B cell (primary cell): Measurements from ENCODE around the gene KRT5. TPM values are rescaled to one million over a fixed set of nuclear protein-coding genes. Genes with fewer than 3 reads are reported as not detected.

Experiments
- ATAC-seq: fragments of 200-7000 bp; cut with Tn5 transposase; one replicate; pipeline ENCODE4 v1.10.0; 2021; ENCODE audit warnings: low read depth, mild to moderate bottlenecking, moderate number of reproducible peaks, moderate library complexity
- CTCF ChIA-PET: fragments of 350-600 bp; sonication (Branson Sonifier 250); formaldehyde crosslinking; loops from one replicate; lab custom pipeline; 2021; ENCODE audit warnings: antibody characterized with exemption, inconsistent platforms; lab: Charles Lee
- POLR2A ChIA-PET: fragments of 350-600 bp; sonication (Branson Sonifier 250); formaldehyde crosslinking; loops from one replicate; lab custom pipeline; 2021; ENCODE audit warnings: antibody characterized with exemption; lab: Charles Lee
- DNase-seq: peaks from one replicate; pipeline ENCODE4 v3.0.0; 2013
- H2AFZ ChIP-seq: 2 replicates; pipeline ENCODE4 v1.6.1; 2012; ENCODE audit warnings: mild to moderate bottlenecking, low read depth, low read length; ENCODE audit not compliant: insufficient read depth, poor library complexity, severe bottlenecking
- H3K27ac ChIP-seq, 2 donors: 1 replicate in 1 of 2; 2 replicates in 1 of 2; pipeline ENCODE4 v1.5.1; 2012 to 2013; ENCODE audit warnings: low read length in 2 of 2, mild to moderate bottlenecking in 2 of 2, moderate library complexity in 1 of 2
- H3K27me3 ChIP-seq, 4 experiments: fragments of 200-600 bp in 1 of 4; sonication (generic) in 1 of 4; replicated peaks in 1 of 4; 1 replicate in 2 of 4; 2 replicates in 2 of 4; pipeline versions ENCODE4 v1.6.1 to v1.7.0; 2013 to 2016; ENCODE audit warnings: low read length in 3 of 4, mild to moderate bottlenecking in 2 of 4, mixed read lengths in 1 of 4, moderate library complexity in 1 of 4; ENCODE audit not compliant: insufficient read depth in 4 of 4, control insufficient read depth in 3 of 4; ENCODE audit errors: control extremely low read depth in 1 of 4
- H3K36me3 ChIP-seq, 2 experiments: replicated peaks in 1 of 2; 1 replicate in 1 of 2; 2 replicates in 1 of 2; pipeline versions ENCODE4 v1.6.1 to v1.7.1; 2013; ENCODE audit warnings: low read length in 1 of 2; ENCODE audit not compliant: insufficient read depth in 2 of 2, control insufficient read depth in 1 of 2; ENCODE audit errors: control extremely low read depth in 1 of 2, extremely low read depth in 1 of 2
- H3K4me1 ChIP-seq, 2 donors: fragments of 200-600 bp in 1 of 2; sonication (generic) in 1 of 2; 1 replicate in 1 of 2; 2 replicates in 1 of 2; pipeline versions ENCODE4 v1.5.1 to v1.6.1; 2013 to 2017; ENCODE audit warnings: low read length in 2 of 2; ENCODE audit not compliant: control insufficient read depth in 2 of 2, insufficient read depth in 2 of 2
- H3K4me2 ChIP-seq: replicated peaks from 2 replicates; pipeline ENCODE3; 2012; ENCODE audit warnings: mild to moderate bottlenecking, low read depth, low read length; ENCODE audit not compliant: poor library complexity, severe bottlenecking
- H3K4me3 ChIP-seq, 5 experiments: fragments of 200-600 bp in 1 of 5; sonication (generic) in 1 of 5; 1 replicate in 3 of 5; 2 replicates in 2 of 5; pipeline versions ENCODE4 v1.5.1 to v1.7.0; 2011 to 2016; ENCODE audit warnings: low read length in 4 of 5, mild to moderate bottlenecking in 4 of 5, low read depth in 2 of 5, control low read depth in 1 of 5, moderate library complexity in 1 of 5; ENCODE audit not compliant: insufficient read depth in 1 of 5; ENCODE audit errors: control extremely low read depth in 1 of 5, extremely low read depth in 1 of 5
- H3K79me2 ChIP-seq: fragments of 200-600 bp; sonication (generic); one replicate; pipeline ENCODE4 v1.6.0; 2016; ENCODE audit warnings: low read length; ENCODE audit not compliant: control insufficient read depth, insufficient read depth
- H3K9ac ChIP-seq: fragments of 200-600 bp; sonication (generic); 2 replicates; pipeline ENCODE4 v1.6.1; 2017; ENCODE audit warnings: mild to moderate bottlenecking, low read length, moderate library complexity
- H3K9me3 ChIP-seq, 3 donors: one replicate each; pipeline versions ENCODE4 v1.6.1 to v1.7.1; 2013; ENCODE audit warnings: low read length in 2 of 3; ENCODE audit not compliant: control insufficient read depth in 2 of 3, insufficient read depth in 1 of 3; ENCODE audit errors: control extremely low read depth in 1 of 3
- H4K20me1 ChIP-seq: 2 replicates; pipeline ENCODE4 v1.6.0; 2012; ENCODE audit warnings: mild to moderate bottlenecking, low read length; ENCODE audit not compliant: insufficient read depth, control insufficient read depth, poor library complexity, severe bottlenecking
- H3K27ac Mint-ChIP-seq: one replicate; pipeline ENCODE4 v1.8.0; 2021; ENCODE audit warnings: mixed read lengths
- H3K27me3 Mint-ChIP-seq: one replicate; pipeline ENCODE4 v1.8.0; 2021; ENCODE audit warnings: mixed read lengths
- H3K4me1 Mint-ChIP-seq: one replicate; pipeline ENCODE4 v1.8.0; 2021; ENCODE audit warnings: mixed read lengths
- H3K4me3 Mint-ChIP-seq: one replicate; pipeline ENCODE4 v1.8.0; 2021; ENCODE audit warnings: mixed read lengths
- H3K9me3 Mint-ChIP-seq: one replicate; pipeline ENCODE4 v1.8.0; 2022; ENCODE audit warnings: mixed read lengths; ENCODE audit not compliant: insufficient read depth
- CTCF ChIP-seq: fragments of 200-600 bp; IDR thresholded peaks from one replicate; pipeline ENCODE4 v1.8.0; 2022; ENCODE audit warnings: antibody characterized with exemption, mild to moderate bottlenecking
- EZH2 ChIP-seq: IDR thresholded peaks from 2 replicates; pipeline ENCODE4 v1.6.1; 2012; ENCODE audit warnings: borderline replicate concordance, low read depth, mild to moderate bottlenecking, moderate library complexity, low read length; ENCODE audit not compliant: insufficient read depth, poor library complexity, severe bottlenecking
- WGBS: methylation state at CpG from one replicate; pipeline ENCODE4 v1.1.5; 2013; ENCODE audit warnings: missing lambda C conversion rate; ENCODE audit not compliant: insufficient coverage; 5-methylcytosine and 5-hydroxymethylcytosine counted together
- intact Hi-C: fragments of 100-400 bp; cut with micrococcal nuclease; formaldehyde crosslinking; loops from one replicate; pipeline ENCODE4 v1.10.0; 2022
- polyA plus RNA-seq: library from polyadenylated mRNA; depleted of rRNA; stranded (reverse); fragments of >200 nt; gene quantifications from 2 replicates; pipeline ENCODE4 v1.2.3, GENCODE V29; 2012
- total RNA-seq, 2 donors: library from RNA; stranded (reverse); fragments of 120-200 nt in 1 of 2; gene quantifications; 1 replicate in 1 of 2; 2 replicates in 1 of 2; pipeline versions ENCODE4 v1.2.3 to v1.2.4, GENCODE V29; 2013 to 2022

The KRT5 gene
- total and polyA plus RNA-seq, 2 donors (not counting 1 experiment from before 2014, with no cell fraction given) = not detected

GRCh38 chr12:52480073-52480472 is 40.1 kb downstream of the KRT5 start:
- TF ChIP-seq CTCF = no peak
- TF ChIP-seq EZH2 = no peak
- H3K9ac ChIP-seq = no peak overlapping the region
- H3K4me1 ChIP-seq = no peaks in the 10 kb centered on the region
- no peaks in the 10 kb centered on the region for H3K79me2 ChIP-seq
- no peak overlapping the region for H3K4me2 ChIP-seq
- H3K27ac Mint-ChIP-seq = no peak overlapping the region
- peaks cover 22% of the 10 kb centered on the region for H3K9me3 Mint-ChIP-seq
- intact Hi-C loops = no loop called here
- POLR2A ChIA-PET = no interaction called here
- no peak for DNase-seq
- peaks cover 1 to 6% (median 3%) of the 10 kb centered on the region in 3 donors for H3K9me3 ChIP-seq
- H2AFZ ChIP-seq = no peak overlapping the region
- no peak for ATAC-seq
- WGBS = 67% methylated on average over 3 of the region's 3 CpGs
- no peak overlapping the region for H3K4me3 Mint-ChIP-seq
- H3K27me3 Mint-ChIP-seq = peaks cover 31% of the 10 kb centered on the region
- no peak overlapping the region for H3K4me3 ChIP-seq
- CTCF ChIA-PET = interaction anchor here (1.7 kb wide), 1 partner anchor 20 kb away, joined by 3 read pairs; no protein-coding TSS in a partner anchor
- no peaks in the 10 kb centered on the region for H3K4me1 Mint-ChIP-seq
- no peak overlapping the region for H3K27ac ChIP-seq
- no peaks in the 10 kb centered on the region for H3K36me3 ChIP-seq
- no peaks in the 10 kb centered on the region for H4K20me1 ChIP-seq
- H3K27me3 ChIP-seq = no peaks in the 10 kb centered on the region

- Histone ChIP-seq H2AFZ (no peak overlapping the region), H3K36me3 (no peaks in the 10 kb centered on the region), H3K27me3 (no peaks in the 10 kb centered on the region), H3K4me3 (no peak overlapping the region), H3K79me2 (no peaks in the 10 kb centered on the region), H3K27ac (no peak overlapping the region), H3K4me2 (no peak overlapping the region), H3K4me1 (no peaks in the 10 kb centered on the region), H3K9ac (no peak overlapping the region), H3K9me3 (peaks cover 0 to 6% (median 1%) of the 10 kb centered on the region in 3 donors), H4K20me1 (no peaks in the 10 kb centered on the region)
- DNase-seq (no peak), ATAC-seq (no peak)
- Mint-ChIP-seq H3K9me3 (peaks cover 16% of the 10 kb centered on the region), H3K4me1 (no peaks in the 10 kb centered on the region), H3K4me3 (no peak overlapping the region), H3K27me3 (peaks cover 24% of the 10 kb centered on the region), H3K27ac (no peak overlapping the region)
- ChIA-PET POLR2A (no interaction called here), CTCF (no interaction called here)
- no peak for TF ChIP-seq CTCF
- TF ChIP-seq EZH2 = no peak
- WGBS = no CpG with 5 or more reads among the region's 2 CpGs
- intact Hi-C loops = no loop called here
Observed at GRCh38 chr12:52477651-52478050, 42.5 kb downstream of the KRT5 start.
